Astrocyte (in vitro differentiated cells and primary cell): ENCODE results near the gene CARD9. TPM values are rescaled to one million over a fixed set of nuclear protein-coding genes. Genes with fewer than 3 reads are reported as not detected.

Source experiments
- DNase-seq: peaks from one replicate; pipeline ENCODE4 v3.0.0-alpha.2; 2010; ENCODE audit warnings: low read depth
- FAIRE-seq: peaks from 2 replicates; lab custom pipeline; 2011; peaks lifted over from hg19 to GRCh38; lab: Jason Lieb, UNC
- H2AFZ ChIP-seq: 2 replicates; pipeline ENCODE4 v1.6.0; 2012; ENCODE audit warnings: low read depth, low read length, inconsistent platforms
- H3K27ac ChIP-seq: 2 replicates; pipeline ENCODE4 v1.5.1; 2011; ENCODE audit warnings: low read depth, low read length, inconsistent platforms
- H3K27me3 ChIP-seq: 2 replicates; pipeline ENCODE4 v1.6.0; 2011; ENCODE audit warnings: low read length, inconsistent platforms; ENCODE audit not compliant: insufficient read depth
- H3K36me3 ChIP-seq: 2 replicates; pipeline ENCODE4 v1.5.1; 2011; ENCODE audit warnings: low read length, inconsistent platforms; ENCODE audit not compliant: insufficient read depth
- H3K4me1 ChIP-seq: 2 replicates; pipeline ENCODE4 v1.5.1; 2011; ENCODE audit warnings: low read length, inconsistent platforms; ENCODE audit not compliant: insufficient read depth
- H3K4me2 ChIP-seq: 2 replicates; pipeline ENCODE4 v1.6.0; 2012; ENCODE audit warnings: low read length, inconsistent platforms
- H3K4me3 ChIP-seq: 2 replicates; pipeline ENCODE4 v1.5.1; 2011; ENCODE audit warnings: low read depth, mild to moderate bottlenecking, low read length, inconsistent platforms; ENCODE audit not compliant: insufficient read depth
- H3K79me2 ChIP-seq: 2 replicates; pipeline ENCODE4 v1.6.0; 2012; ENCODE audit warnings: mild to moderate bottlenecking, low read length, inconsistent platforms; ENCODE audit not compliant: insufficient read depth
- H3K9ac ChIP-seq: 2 replicates; pipeline ENCODE4 v1.6.0; 2012; ENCODE audit warnings: mild to moderate bottlenecking, low read length, inconsistent platforms
- H3K9me3 ChIP-seq: 2 replicates; pipeline ENCODE4 v1.5.1; 2012; ENCODE audit warnings: low read depth, mild to moderate bottlenecking, low read length, inconsistent platforms; ENCODE audit not compliant: insufficient read depth
- H4K20me1 ChIP-seq: 2 replicates; pipeline ENCODE4 v1.6.0; 2012; ENCODE audit warnings: low read length, inconsistent platforms; ENCODE audit not compliant: insufficient read depth
- H3K27ac Mint-ChIP-seq: one replicate; pipeline ENCODE4 v1.8.0; 2021; ENCODE audit warnings: mild to moderate bottlenecking, mixed read lengths; ENCODE audit not compliant: unreplicated experiment
- H3K27me3 Mint-ChIP-seq: one replicate; pipeline ENCODE4 v1.8.0; 2021; ENCODE audit warnings: low read depth, mixed read lengths; ENCODE audit not compliant: unreplicated experiment
- H3K36me3 Mint-ChIP-seq: one replicate; pipeline ENCODE4 v1.8.0; 2021; ENCODE audit warnings: low read depth, mixed read lengths; ENCODE audit not compliant: unreplicated experiment
- H3K4me1 Mint-ChIP-seq: one replicate; pipeline ENCODE4 v1.8.0; 2021; ENCODE audit warnings: low read depth, mixed read lengths; ENCODE audit not compliant: unreplicated experiment
- H3K4me3 Mint-ChIP-seq: one replicate; pipeline ENCODE4 v1.8.0; 2021; ENCODE audit warnings: mild to moderate bottlenecking, moderate library complexity, mixed read lengths; ENCODE audit not compliant: unreplicated experiment
- H3K9me3 Mint-ChIP-seq: one replicate; pipeline ENCODE4 v1.8.0; 2021; ENCODE audit warnings: mild to moderate bottlenecking, mixed read lengths; ENCODE audit not compliant: unreplicated experiment
- CTCF ChIP-seq: IDR thresholded peaks from 2 replicates; pipeline ENCODE4 v1.5.1; 2011; ENCODE audit warnings: low read depth, mild to moderate bottlenecking, inconsistent platforms, low read length, moderate library complexity; ENCODE audit not compliant: insufficient read depth
- EZH2 ChIP-seq: IDR thresholded peaks from 2 replicates; pipeline ENCODE4 v1.6.1; 2012; ENCODE audit warnings: mild to moderate bottlenecking, low read length, inconsistent platforms; ENCODE audit not compliant: insufficient read depth
- total RNA-seq: library from RNA; stranded (reverse); gene quantifications from 2 replicates; pipeline ENCODE4 v1.2.1, GENCODE V29; 2021

Gene CARD9
- total RNA-seq, 1 donor from 2014 or later = 4.2 TPM

- H3K79me2 ChIP-seq = no peaks in the 10 kb centered on the region
- H3K4me2 ChIP-seq = no peak overlapping the region
- H3K9me3 Mint-ChIP-seq = peaks cover 28% of the 10 kb centered on the region
- H3K27ac ChIP-seq = no peak overlapping the region
- H3K27me3 Mint-ChIP-seq = peaks cover 2% of the 10 kb centered on the region
- H3K27me3 ChIP-seq = no peaks in the 10 kb centered on the region
- no peak overlapping the region for H3K27ac Mint-ChIP-seq
- H3K9ac ChIP-seq = no peak overlapping the region
- peaks cover 7% of the 10 kb centered on the region for H3K36me3 Mint-ChIP-seq
- peaks cover 17% of the 10 kb centered on the region for H3K9me3 ChIP-seq
- no peaks in the 10 kb centered on the region for H3K4me1 ChIP-seq
- TF ChIP-seq EZH2 (no peak), CTCF (no peak)
- H3K4me3 ChIP-seq = no peak overlapping the region
- DNase-seq = no peak
- no peak overlapping the region for H3K4me3 Mint-ChIP-seq
- no peaks in the 10 kb centered on the region for H3K4me1 Mint-ChIP-seq
- no peaks in the 10 kb centered on the region for H4K20me1 ChIP-seq
- no peak for FAIRE-seq
- H3K36me3 ChIP-seq = no peaks in the 10 kb centered on the region
- H2AFZ ChIP-seq = no peak overlapping the region
Measured at GRCh38 chr9:136316896-136317676, 56.4 kb downstream of the CARD9 start.

DNA sequence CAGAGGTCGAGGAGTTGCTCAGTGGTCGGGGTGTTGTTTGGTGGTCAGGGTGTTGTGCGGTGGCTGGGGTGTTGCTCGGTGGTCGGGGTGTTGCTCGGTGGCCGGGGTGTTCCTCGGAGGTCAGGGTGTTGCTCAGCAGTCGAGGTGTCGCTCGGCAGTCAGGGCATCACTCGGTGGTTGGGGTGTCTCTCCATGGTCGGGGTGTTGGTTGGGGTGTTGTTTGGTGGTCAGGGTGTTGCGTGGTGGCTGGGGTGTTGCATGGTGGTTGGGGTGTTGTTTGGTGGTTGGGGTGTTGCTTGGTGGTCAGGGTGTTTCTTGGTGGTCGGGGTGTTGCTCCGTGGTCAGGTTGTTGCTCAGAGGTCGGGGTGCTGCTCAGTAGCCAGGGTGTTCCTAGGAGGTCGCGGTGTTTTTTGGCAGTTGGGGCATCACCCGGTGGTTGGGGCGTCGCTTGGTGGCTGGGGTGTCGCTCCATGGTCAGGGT lies 57.2 kb downstream of the CARD9 start:
- Histone ChIP-seq H3K4me2 (no peak overlapping the region), H3K36me3 (no peaks in the 10 kb centered on the region), H3K79me2 (no peaks in the 10 kb centered on the region), H3K27me3 (no peaks in the 10 kb centered on the region), H3K9me3 (peaks cover 17% of the 10 kb centered on the region), H3K27ac (no peak overlapping the region), H2AFZ (no peak overlapping the region), H3K4me3 (no peak overlapping the region), H4K20me1 (no peaks in the 10 kb centered on the region), H3K9ac (no peak overlapping the region), H3K4me1 (no peaks in the 10 kb centered on the region)
- Mint-ChIP-seq H3K4me3 (no peak overlapping the region), H3K9me3 (peaks cover 28% of the 10 kb centered on the region), H3K27ac (no peak overlapping the region), H3K27me3 (no peaks in the 10 kb centered on the region), H3K36me3 (peaks cover 7% of the 10 kb centered on the region), H3K4me1 (no peaks in the 10 kb centered on the region)
- no peak for TF ChIP-seq CTCF
- no peak for TF ChIP-seq EZH2
- no peak for FAIRE-seq
- no peak for DNase-seq

- FAIRE-seq (no peak), DNase-seq (no peak)
- H3K4me3 Mint-ChIP-seq = no peak overlapping the region
- Histone ChIP-seq H3K9me3 (peaks cover 17% of the 10 kb centered on the region), H3K27me3 (no peaks in the 10 kb centered on the region), H3K27ac (no peak overlapping the region), H4K20me1 (no peaks in the 10 kb centered on the region), H3K4me2 (no peak overlapping the region), H3K4me1 (no peaks in the 10 kb centered on the region), H3K36me3 (no peaks in the 10 kb centered on the region), H3K4me3 (no peak overlapping the region), H2AFZ (no peak overlapping the region), H3K79me2 (no peaks in the 10 kb centered on the region), H3K9ac (no peak overlapping the region)
- peaks cover 7% of the 10 kb centered on the region for H3K36me3 Mint-ChIP-seq
- TF ChIP-seq CTCF (no peak), EZH2 (no peak)
- H3K27me3 Mint-ChIP-seq = no peaks in the 10 kb centered on the region
- no peak overlapping the region for H3K27ac Mint-ChIP-seq
- no peaks in the 10 kb centered on the region for H3K4me1 Mint-ChIP-seq
- peaks cover 17% of the 10 kb centered on the region for H3K9me3 Mint-ChIP-seq
Measured at GRCh38 chr9:136314944-136315343, 58.5 kb downstream of the CARD9 start.
